ENCODE data around the gene NETO1. TPM values are rescaled to one million over a fixed set of nuclear protein-coding genes. Genes with fewer than 3 reads are reported as not detected.

NETO1 gene
- polyA plus RNA-seq, 1 donor (not counting 4 experiments of a cell fraction or from before 2014, with no cell fraction given) = 19.2 TPM

DNA sequence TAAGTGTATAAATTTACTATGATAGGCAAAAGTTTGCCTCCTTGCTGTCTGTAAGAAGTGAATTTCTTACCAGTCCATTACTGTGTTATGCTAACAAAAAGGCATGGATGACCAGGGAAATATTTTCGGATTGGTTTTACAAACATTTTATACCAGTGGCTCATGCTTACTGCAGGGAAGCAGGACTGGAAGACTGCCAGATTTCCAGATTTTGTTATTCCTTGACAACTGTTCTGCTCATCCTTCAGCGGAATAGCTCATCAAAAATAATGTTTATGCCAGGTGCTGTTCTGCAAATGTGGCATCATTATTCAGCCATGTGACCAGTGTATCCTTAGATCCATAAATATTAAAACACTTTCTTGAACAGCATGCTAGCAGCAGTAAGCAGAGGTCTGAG is 40.4 kb upstream of the NETO1 start:
- dilution Hi-C loops (cut with MboI; ENCODE audit: extremely low pct_ligation_motif_present, low sequenced_read_pairs) = no loop called here
- Histone ChIP-seq H3K27me3 (ENCODE audit: control insufficient read depth, extremely low read depth, insufficient read depth, low read length) (no peaks in the 10 kb centered on the region), H3K9me3 (ENCODE audit: control insufficient read depth, low read depth, low read length) (no peaks in the 10 kb centered on the region), H3K4me1 (ENCODE audit: control insufficient read depth, extremely low read depth, insufficient read depth, low read length) (no peaks in the 10 kb centered on the region), H2AFZ (ENCODE audit: control insufficient read depth, low read length) (no peak overlapping the region), H3K9me1 (ENCODE audit: control insufficient read depth, extremely low read depth, insufficient read depth, low read length) (no peaks in the 10 kb centered on the region), H3K79me2 (ENCODE audit: control insufficient read depth, insufficient read depth, low read length) (no peaks in the 10 kb centered on the region), H3K36me3 (ENCODE audit: control insufficient read depth in 2 of 2, extremely low read depth in 1 of 2, insufficient read depth in 2 of 2, low read length in 2 of 2) (no peaks in the 10 kb centered on the region), H4K20me1 (ENCODE audit: control insufficient read depth, extremely low read depth, insufficient read depth, low read length) (no peaks in the 10 kb centered on the region), H3K4me2 (ENCODE audit: control insufficient read depth, extremely low read depth, insufficient read depth, low read depth, low read length) (no peak overlapping the region), H3K4me3 (ENCODE audit: control insufficient read depth in 2 of 3, extremely low read depth in 1 of 3, insufficient read depth in 2 of 3, low read depth in 1 of 3, low read length in 3 of 3) (no peak overlapping the region), H3K27ac (ENCODE audit: control insufficient read depth, insufficient read depth, low read length) (no peak overlapping the region), H3K9ac (ENCODE audit: control insufficient read depth, extremely low read depth, insufficient read depth, low read length) (no peak overlapping the region)
- DNase-seq (ENCODE audit: low read depth, low spot score) = no peak
- no peak for FAIRE-seq
- TF ChIP-seq EZH2 (IDR thresholded peaks at IDR 0.05; ENCODE audit: low read length) = no peak
- TF ChIP-seq, protein P1, sequence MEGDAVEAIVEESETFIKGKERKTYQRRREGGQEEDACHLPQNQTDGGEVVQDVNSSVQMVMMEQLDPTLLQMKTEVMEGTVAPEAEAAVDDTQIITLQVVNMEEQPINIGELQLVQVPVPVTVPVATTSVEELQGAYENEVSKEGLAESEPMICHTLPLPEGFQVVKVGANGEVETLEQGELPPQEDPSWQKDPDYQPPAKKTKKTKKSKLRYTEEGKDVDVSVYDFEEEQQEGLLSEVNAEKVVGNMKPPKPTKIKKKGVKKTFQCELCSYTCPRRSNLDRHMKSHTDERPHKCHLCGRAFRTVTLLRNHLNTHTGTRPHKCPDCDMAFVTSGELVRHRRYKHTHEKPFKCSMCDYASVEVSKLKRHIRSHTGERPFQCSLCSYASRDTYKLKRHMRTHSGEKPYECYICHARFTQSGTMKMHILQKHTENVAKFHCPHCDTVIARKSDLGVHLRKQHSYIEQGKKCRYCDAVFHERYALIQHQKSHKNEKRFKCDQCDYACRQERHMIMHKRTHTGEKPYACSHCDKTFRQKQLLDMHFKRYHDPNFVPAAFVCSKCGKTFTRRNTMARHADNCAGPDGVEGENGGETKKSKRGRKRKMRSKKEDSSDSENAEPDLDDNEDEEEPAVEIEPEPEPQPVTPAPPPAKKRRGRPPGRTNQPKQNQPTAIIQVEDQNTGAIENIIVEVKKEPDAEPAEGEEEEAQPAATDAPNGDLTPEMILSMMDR (optimal IDR thresholded peaks at IDR 0.05 in 1 of 3, IDR thresholded peaks at IDR 0.05 in 1 of 3, conservative IDR thresholded peaks at IDR 0.05 in 1 of 3; ENCODE audit: extremely low read depth in 1 of 3, insufficient read depth in 2 of 3, low read length in 3 of 3) = no peak

DNA sequence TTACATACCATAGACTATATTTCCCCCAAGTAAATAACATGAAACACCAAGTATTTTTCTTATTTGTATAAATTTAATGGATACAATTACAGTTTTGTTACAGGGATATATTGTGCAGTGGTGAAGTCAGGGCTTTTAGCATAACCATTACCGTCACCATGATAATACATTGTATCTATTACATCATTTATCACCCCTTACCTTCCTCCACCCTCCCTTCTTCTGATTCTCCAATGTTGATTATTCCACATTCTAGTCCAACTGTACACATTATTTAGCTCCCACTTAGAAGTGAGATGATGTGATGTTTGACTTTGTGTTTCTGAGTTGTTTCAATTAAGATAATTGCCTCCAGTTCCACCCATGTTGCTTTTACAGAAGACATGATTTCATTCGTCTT is 35.2 kb upstream of the NETO1 start:
- H3K27ac ChIP-seq (ENCODE audit: control insufficient read depth, insufficient read depth, low read length) = no peak overlapping the region
- H3K4me2 ChIP-seq (ENCODE audit: control insufficient read depth, extremely low read depth, insufficient read depth, low read depth, low read length) = no peak overlapping the region
- TF ChIP-seq, protein P1 (optimal IDR thresholded peaks at IDR 0.05 in 1 of 3, IDR thresholded peaks at IDR 0.05 in 1 of 3, conservative IDR thresholded peaks at IDR 0.05 in 1 of 3; ENCODE audit: extremely low read depth in 1 of 3, insufficient read depth in 2 of 3, low read length in 3 of 3) = no peak
- no peak for TF ChIP-seq EZH2 (IDR thresholded peaks at IDR 0.05; ENCODE audit: low read length)
- H3K9ac ChIP-seq (ENCODE audit: control insufficient read depth, extremely low read depth, insufficient read depth, low read length) = no peak overlapping the region
- FAIRE-seq = no peak
- DNase-seq (ENCODE audit: low read depth, low spot score) = no peak
- no peaks in the 10 kb centered on the region for H3K9me1 ChIP-seq (ENCODE audit: control insufficient read depth, extremely low read depth, insufficient read depth, low read length)
- H3K27me3 ChIP-seq (ENCODE audit: control insufficient read depth, extremely low read depth, insufficient read depth, low read length) = no peaks in the 10 kb centered on the region
- H4K20me1 ChIP-seq (ENCODE audit: control insufficient read depth, extremely low read depth, insufficient read depth, low read length) = no peaks in the 10 kb centered on the region
- dilution Hi-C loops (cut with MboI; ENCODE audit: extremely low pct_ligation_motif_present, low sequenced_read_pairs) = no loop called here
- H3K9me3 ChIP-seq (ENCODE audit: control insufficient read depth, low read depth, low read length) = no peaks in the 10 kb centered on the region
- no peak overlapping the region for H2AFZ ChIP-seq (ENCODE audit: control insufficient read depth, low read length)
- no peak overlapping the region for H3K4me3 ChIP-seq (ENCODE audit: control insufficient read depth in 2 of 3, extremely low read depth in 1 of 3, insufficient read depth in 2 of 3, low read depth in 1 of 3, low read length in 3 of 3)
- no peaks in the 10 kb centered on the region for H3K79me2 ChIP-seq (ENCODE audit: control insufficient read depth, insufficient read depth, low read length)
- H3K4me1 ChIP-seq (ENCODE audit: control insufficient read depth, extremely low read depth, insufficient read depth, low read length) = no peaks in the 10 kb centered on the region
- no peaks in the 10 kb centered on the region for H3K36me3 ChIP-seq (ENCODE audit: control insufficient read depth in 2 of 2, extremely low read depth in 1 of 2, insufficient read depth in 2 of 2, low read length in 2 of 2)
